Frontal cortex (tissue), 4 donors: ENCODE measurements around the gene NHLRC3. TPM values are rescaled to one million over a fixed set of nuclear protein-coding genes. Genes with fewer than 3 reads are reported as not detected.
"Not testable (repeated sequence)": the region's sequence is repeated elsewhere in the genome, so short reads cannot be mapped to it uniquely, and the experiment has no call there.

Experiments used
- DNase-seq, 2 donors: peaks; one replicate each; pipeline ENCODE4 v3.0.0; 2012; ENCODE audit warnings: low spot score in 2 of 2
- FAIRE-seq: peaks from 2 replicates; lab custom pipeline; 2012; peaks lifted over from hg19 to GRCh38; lab: Jason Lieb, UNC
- total RNA-seq: library from RNA; depleted of rRNA; stranded (reverse); fragments of >200 nt; gene quantifications from one replicate; pipeline ENCODE4 v1.2.3, GENCODE V29; 2014
- donor health status: control.
- donor health status: control.
- donor health status: control.

Gene NHLRC3
- total RNA-seq, 1 donor from 2014 or later = 40.8 TPM

DNA sequence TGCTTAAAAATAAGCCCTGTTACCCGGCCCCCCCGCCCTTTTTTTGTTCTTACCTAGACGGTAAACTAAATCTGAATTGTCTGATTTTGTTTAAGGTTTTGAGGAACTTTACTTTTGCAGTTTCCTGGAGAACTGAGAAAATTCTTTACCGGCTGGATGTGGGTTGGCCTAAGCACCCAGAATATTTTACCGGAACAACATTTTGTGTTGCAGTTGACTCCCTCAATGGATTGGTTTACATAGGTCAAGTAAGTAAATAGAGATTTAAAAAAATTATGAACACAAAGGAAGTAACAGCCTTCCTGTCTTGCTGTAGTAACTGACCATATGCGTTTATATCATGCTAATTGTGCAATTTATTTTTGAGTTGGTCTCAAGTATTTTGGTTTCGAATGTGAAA, 785 bp downstream of the NHLRC3 start:
- DNase-seq = no peak
- no peak for FAIRE-seq

GRCh38 chr13:39040206-39040605, 1.9 kb downstream of the NHLRC3 start:
- DNase-seq (no peak), FAIRE-seq (no peak)

DNA sequence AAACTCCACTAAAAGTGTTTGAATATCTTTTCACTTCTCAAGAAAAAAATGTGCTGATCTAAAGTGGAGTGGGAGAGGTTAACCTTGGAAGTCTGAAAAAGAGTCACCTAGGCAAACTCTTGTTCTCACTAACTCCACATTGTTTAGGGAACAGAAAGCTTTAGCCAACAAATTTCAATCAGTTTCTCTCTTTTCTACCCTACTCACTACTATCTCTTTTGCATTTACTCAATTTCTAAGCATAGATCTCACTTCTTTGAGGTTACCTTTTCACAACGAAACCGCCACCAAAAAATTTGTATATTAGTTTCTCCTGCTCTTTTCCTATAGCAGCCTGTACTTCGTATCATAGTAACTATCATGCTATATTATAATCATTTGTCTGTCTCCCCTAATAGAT, 6.3 kb downstream of the NHLRC3 start:
- FAIRE-seq = no peak
- DNase-seq = no peak

DNA sequence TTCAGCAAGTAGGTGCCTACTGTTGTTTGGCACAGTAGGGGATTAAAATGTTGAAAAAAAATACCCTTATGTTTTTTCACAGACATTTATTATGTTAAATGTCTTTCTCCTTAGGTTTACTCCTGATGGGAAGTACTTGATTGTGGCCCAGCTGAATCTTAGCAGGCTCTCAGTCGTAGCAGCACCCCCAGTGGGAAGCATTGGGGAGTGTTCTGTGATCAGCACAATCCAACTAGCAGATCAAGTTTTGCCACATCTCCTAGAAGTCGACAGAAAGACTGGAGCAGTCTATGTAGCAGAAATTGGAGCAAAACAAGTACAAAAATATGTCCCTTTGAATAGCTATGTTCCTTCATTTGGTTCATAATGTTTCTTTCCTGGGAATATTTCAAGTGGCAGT, 9.3 kb downstream of the NHLRC3 start:
- FAIRE-seq (no peak), DNase-seq (no peak)

- DNase-seq (no peak), FAIRE-seq (no peak)
Measured at GRCh38 chr13:39048806-39049205, 10.6 kb downstream of the NHLRC3 start.

DNA sequence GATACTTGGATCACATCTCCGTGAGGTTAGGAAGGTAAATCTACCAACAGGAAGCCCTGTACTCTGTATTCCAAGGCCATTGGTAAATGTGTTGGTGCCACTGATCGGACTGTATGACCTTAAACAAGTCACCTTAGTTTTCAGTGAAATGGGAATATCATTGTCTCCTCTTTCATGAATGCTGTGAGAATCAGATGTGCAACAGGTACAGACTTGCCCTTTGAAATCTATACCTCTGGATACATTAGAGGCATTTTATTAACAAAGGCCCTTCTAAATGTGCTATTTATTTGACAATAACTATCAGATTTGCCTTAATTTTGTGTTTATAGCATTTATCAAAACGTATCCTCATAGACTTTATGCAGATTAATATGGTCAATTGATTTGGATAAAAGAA, 11.0 kb downstream of the NHLRC3 start:
- FAIRE-seq (no peak), DNase-seq (no peak)

DNA sequence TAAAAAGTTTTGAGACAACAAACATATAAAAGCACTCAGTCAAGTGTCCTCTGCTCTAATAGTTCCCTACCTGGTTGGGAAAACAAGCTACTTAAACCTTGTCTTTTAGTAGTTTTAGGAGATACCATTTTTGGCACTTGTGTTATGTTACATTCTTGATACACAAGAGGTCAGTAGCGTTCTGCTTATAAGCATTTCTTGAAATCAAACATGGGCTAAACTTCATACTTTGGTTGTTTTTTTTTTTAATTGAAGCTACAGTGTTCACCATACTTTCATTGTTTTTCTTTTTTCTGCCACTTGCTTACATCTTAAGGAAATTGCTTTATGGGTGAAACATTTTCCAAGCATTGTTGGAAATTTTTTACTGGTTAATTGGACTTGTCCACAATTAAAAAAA, 12.9 kb downstream of the NHLRC3 start:
- DNase-seq (peak in 1 of 2 donors; percentile 21), FAIRE-seq (peak; percentile 95)

DNA sequence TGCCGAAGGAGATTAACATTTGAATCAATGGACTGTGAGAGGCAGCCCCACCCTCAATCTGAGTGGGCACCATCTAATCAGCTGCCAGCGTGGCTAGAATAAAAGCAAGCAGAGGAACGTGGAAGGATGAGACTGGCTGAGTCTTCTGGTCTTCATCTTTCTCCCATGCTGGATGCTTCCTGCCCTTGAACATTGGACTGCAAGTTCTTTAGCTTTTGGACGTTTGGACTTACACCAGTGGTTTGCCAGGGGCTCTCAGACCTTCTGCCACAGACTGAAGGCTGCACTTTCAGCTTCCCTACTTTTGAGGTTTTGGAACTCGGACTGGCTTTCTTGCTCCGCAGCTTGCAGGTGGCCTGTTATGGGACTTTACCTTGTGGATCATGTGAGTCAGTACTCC, 14.7 kb downstream of the NHLRC3 start:
- FAIRE-seq (no peak), DNase-seq (no peak)

DNA sequence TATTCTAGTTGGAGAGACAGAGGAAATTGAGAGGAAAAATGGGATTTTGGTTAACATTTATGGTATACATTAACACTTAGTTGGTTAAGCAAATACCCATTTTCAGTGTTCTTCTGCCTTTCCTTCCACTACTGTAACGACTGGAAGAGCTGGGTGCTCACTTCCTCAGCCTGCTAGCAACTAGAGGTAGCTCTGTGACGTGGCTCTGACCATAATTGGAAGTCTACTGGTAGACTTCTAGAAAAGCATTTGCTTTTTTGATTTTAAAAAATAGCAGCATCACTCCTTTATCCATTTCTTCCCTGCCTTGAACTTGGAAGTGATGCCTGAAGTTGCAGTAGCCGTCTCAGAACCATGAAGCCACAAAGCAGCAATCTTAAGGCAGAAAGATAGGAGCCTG, 15.9 kb downstream of the NHLRC3 start:
- DNase-seq = no peak
- no peak for FAIRE-seq

DNA sequence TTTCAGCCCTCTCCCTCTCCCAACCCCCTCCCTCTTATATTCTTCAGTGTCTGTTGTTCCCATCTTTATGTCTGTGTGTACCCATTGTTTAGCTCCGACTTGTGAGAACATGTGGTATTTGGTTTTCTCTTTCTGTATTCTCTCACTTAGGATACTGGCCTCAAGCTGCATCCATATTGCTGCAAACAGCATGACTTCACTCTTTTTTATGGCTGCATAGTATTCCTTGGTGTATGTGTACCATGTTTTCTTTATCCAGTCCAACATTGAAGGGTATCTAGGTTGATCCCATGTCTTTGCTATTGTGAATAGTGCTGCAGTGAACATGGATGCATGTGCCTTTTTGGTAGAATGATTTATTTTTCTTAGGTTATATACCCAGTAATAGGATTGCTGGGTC, 17.8 kb downstream of the NHLRC3 start:
- DNase-seq = no peak
- no peak for FAIRE-seq

GRCh38 chr13:39058040-39058439, 19.8 kb downstream of the NHLRC3 start:
- DNase-seq (no peak), FAIRE-seq (no peak)

DNA sequence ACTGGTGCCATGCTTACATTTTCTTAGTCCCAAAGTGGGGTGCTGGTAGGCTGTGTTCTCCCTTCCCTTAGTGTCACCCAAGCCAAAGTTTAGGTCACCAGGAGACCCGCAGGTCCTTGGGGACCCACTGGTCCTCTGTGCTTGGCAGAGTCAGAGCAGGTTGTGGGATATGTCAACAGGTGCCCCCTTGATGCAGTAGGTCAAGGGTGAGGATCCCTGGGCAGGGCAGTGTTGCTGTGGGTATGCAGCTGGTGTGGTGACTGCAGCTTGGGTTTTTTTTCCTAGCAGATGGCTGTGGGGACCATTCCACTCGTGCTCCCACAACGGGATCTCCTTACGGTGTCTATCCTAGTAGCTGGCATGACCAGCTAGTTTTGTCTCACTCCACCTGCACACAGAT, 23.7 kb downstream of the NHLRC3 start:
- DNase-seq (no peak), FAIRE-seq (no peak)

DNA sequence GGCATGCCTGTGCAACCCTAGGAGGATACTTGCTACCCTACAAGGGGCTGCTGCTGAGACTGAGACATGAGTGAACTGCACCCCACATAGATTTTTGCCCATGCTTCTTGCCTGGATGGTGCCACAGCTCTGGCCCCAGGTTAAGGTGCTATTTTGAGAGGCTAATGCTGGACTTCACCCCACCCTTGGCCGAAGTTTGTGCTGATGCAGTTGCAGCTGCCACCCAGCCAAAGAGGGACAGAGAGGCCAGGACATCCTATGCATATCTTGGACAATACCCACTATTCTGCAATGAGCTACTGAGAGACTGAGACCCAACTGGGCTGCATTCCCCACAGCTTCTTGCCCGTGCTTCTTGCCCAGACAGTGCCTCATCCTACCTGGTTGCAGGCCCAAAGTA, 34.6 kb downstream of the NHLRC3 start:
- no peak for DNase-seq
- no peak for FAIRE-seq

DNA sequence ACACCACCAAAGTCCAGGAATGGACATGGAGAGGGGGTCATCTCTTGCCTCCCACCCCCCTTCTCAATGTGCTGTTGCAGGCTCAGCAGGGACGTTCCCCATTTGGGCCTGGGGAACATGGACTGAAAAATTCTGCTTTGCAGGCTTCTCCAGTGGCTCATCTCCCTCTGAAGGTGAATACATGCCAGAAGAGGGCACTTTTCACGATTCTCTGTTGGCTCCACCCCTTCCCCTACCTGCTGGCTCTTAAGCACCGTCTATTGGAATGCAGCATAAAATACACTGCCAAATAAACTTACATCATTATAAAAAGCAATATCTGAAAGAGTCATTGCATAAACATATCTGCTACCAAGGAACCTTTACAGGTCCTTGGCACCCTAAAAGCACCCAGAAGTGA, 35.7 kb downstream of the NHLRC3 start:
- DNase-seq (no peak), FAIRE-seq (no peak)

- DNase-seq = not testable (repeated sequence)
Measured at GRCh38 chr13:39086251-39086945, 48.1 kb downstream of the NHLRC3 start.

GRCh38 chr13:39091586-39091985, 53.3 kb downstream of the NHLRC3 start:
- peak; percentile 87 for FAIRE-seq

More at GRCh38 chr13:39086251-39086945, 48.1 kb downstream of the NHLRC3 start:
- FAIRE-seq = not testable (repeated sequence)

GRCh38 chr13:39095500-39095899, 57.2 kb downstream of the NHLRC3 start:
- FAIRE-seq = no peak
- DNase-seq = no peak

More at GRCh38 chr13:39091586-39091985, 53.3 kb downstream of the NHLRC3 start:
- DNase-seq = peak in 1 of 2 donors; percentile 9

DNA sequence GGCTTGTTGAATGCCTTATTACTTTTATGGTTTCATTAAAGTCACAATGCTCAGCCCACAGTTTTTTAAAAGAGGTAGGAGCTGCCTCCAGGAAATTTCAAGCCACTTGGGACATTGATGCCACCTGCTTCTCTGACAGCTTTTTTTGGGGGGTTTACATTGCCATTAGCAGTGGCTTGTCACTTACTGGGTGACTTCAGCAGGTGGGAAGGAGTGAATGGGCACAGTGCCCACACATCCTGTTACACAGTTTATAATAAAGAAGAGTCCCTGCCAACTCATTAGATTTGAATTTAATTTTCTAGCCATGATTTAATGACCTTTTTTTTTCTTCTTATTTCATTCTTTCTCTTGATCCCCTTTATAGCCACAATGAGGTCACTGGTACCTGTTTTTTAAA, 61.0 kb downstream of the NHLRC3 start:
- FAIRE-seq (no peak), DNase-seq (no peak)
